T-helper 22 cell (primary cell): ENCODE data around the gene ADD2.
"Not testable (repeated sequence)": the region's sequence is repeated elsewhere in the genome, so short reads cannot be mapped to it uniquely, and the experiment has no call there.

Experiments
- DNase-seq: peaks from one replicate; pipeline ENCODE4 v3.0.0-alpha.2; 2020; ENCODE audit warnings: low read depth

ADD2 gene

DNA sequence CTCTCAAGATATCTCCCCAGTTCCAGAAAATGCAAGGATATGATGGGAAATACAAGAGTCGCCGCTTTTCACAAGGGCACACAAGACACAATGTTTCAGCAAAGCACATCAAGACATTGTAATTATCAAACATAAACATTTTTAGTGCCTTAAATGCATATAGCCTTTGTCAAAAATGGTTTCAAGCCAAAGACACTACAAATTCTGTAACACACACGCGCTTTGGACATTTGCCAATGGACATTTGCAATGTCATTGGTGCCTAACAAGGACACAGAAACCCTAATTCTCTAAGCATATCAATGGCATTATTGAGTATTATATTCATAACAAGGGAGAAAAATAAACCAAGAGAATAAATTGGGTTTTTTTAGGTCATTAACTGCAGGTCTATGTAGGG, 16.1 kb downstream of the ADD2 start:
- DNase-seq, result no peak

DNA sequence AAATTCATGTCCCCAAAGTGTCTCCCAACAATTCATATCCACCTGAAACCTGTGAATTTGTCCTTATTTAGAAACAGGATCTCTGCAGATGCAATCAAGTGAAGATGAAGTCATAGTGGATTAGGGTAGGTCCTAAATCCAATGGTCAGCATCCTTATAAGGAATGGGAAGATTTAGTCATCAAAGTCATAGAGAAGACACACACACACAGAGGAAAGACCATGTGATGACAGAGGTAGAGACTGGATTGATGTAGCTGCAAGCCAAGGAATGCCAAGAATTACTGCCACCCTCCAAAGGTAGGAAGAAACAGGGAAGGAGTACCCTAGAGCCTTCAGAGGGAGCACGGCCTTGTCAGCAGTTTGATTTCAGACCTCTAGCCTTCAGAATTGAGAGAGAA, 17.7 kb downstream of the ADD2 start:
- DNase-seq, result no peak

DNA sequence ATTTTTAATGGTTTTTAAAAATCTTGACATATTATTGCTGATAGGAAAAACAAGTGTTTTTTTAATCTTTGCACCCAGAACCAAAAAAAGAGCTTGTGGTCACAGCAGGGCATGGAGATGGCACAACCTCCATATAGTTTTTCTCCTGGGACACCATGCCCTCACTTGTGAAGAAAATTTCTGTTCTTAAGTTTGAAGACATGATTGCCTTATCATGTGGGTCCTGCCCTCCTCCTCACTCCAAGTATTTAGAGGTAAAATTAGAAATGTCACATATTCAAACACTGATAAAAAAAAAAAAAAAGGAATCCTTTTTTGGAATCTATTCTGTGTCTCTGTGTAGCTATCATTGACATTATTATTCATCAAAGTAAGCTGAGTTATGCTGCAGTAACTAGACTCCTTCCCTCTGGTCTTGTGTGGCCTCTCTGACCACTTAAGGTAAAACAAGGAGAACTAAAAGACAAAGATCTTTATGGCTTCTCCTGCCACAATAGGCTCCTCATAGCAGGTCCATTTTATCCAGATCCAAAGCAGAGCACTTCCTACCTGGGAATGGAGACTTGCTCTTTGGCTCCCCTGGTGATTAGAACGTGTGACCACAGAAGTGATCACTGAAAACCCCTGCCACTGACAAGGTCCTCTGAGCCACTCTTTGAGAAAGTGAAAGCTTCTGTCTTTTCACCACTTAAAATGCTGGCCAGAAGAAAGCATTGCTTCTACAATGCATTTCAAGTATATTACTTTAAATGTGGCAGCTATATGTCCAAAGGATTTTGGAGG, 19.8 kb downstream of the ADD2 start:
- DNase-seq, result no peak

DNA sequence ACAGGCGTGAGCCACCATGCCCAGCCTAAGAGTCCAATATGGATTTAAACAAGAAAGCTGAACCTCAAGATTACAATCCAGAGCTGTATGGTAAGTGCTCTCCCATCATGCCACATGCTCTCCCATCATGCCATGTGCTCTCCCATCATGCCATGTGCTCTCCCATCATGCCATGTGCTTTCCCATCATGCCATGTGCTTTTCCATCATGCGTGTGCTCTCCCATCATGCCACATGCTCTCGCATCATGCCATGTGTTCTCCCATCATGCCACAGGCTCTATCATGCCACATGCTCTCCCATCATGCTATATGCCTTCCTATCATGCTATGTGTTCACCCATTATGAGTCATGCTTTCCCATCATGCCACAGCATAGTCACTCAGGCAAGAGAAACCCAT, 20.7 kb downstream of the ADD2 start:
- no peak for DNase-seq

DNA sequence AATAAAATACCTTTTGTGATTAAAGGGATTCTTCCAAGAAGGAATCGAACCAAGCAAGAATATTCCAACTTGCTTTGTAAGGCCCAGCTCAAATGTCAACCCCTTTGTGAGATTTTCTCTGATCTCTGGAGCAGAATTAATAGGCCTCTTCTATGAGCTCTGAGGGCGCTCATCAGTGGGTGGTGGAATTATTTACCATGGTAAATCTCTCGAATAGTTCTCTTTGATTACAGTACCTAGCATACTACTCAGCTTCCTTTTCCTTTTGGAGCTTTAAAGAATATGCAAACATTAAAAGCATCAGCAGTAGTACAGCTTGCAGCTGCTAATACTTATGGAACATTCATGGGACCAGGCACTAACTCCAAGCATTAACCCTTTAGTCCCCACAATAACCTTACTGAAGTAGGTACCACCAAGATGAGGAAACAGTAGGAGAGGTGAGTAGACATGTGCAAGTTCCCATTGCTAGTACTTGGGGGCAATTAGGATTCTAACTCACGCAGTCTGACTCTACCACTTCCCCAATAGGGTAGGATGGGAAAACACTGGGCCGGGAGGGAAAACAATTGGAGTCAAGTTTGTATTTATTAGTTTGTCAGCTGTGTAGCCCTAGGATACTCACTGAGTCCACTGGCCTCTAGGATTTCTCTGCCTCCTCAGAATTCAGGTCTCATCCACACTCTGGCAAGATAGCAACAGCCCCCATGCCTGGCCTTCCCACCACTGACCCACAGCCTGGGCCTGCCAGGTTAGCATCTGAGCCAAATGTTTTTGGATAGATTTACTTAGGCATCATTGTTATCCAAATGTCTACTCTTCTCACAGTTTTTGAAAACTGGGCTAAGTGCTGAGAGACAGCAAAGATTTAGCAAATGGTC, 21.7 kb downstream of the ADD2 start:
- DNase-seq, result no peak

DNA sequence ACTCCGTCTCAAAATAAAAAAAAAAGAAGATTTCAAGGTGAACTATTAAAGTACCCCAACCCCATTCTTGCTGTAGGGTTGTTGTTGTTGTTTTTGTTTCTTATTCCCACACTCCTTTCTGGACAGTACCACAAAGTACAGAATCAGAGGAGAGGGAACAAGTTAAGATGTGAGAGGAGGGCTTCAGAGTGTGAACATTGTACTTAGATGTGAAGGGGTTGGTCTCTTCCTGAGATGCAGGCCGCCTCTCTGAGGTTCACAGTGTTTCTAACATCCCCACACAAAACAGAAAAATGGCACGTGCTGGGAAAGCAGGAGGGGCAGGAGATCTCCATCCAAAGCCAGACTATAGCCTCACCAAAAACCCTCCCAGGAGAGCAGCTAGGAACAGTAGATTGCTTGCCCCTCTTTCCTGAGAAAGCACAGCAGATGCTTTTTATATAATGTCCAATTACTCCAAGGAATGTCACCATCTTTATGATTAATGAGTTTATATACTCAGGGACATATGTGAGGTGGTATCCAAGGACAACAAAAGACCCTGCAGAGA, 22.6 kb downstream of the ADD2 start:
- DNase-seq, result no peak

DNA sequence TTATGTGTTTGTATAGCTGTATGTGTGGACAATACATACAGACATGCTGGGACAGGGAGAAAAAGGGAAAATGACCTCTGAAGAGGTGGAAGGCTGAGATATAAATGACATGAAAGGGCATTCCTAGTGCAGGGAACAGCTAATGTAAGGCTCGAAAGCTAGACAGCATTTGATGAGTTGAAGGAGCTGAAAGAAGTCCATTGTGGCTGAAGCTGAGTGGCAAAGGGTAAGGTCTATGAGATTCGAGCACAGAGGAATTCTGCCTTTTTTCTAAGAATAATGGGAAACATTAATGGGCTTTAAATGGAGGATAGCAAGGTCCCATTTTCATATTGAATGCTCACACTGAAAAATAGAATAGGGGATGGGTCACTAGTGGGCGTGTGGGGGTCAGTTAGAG, 23.6 kb downstream of the ADD2 start:
- DNase-seq, result no peak

DNA sequence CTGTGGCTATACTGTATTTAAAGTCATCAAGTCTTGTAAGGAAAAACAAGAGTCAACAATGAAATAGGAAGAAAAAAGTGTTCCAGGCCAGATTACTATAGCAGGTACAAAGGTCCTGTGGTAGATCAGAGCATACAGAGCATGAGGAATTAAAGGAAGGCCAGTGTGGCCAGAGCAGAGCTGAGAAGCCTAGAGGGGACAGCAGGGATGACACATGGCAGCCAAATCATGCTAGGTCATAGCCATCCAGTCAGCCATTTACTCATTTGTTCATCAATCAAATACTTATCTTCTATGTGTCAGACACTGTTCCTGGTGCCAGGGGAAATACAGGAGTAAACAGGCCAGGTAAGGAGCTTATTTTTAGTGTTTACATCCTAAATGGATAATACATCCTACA, 24.3 kb downstream of the ADD2 start:
- DNase-seq, result no peak

DNA sequence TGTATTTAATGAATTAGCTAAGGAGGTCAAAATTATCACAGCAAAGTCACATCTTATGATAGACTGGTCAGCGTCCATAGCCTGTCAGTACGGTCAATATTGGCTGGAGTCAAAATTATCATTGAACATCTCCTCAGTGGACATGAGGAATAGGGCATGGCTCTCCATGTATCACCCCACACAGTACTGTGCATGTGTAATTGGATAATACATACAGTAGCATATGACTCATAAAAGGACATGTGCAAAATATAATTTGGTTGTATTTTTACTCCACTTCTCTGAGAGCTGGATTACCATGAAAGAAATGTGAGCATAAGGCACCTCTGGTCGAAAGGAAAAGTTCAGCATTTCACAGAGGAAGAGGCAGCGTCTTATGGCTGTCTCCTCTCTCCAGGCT, 24.9 kb downstream of the ADD2 start:
- no peak for DNase-seq

DNA sequence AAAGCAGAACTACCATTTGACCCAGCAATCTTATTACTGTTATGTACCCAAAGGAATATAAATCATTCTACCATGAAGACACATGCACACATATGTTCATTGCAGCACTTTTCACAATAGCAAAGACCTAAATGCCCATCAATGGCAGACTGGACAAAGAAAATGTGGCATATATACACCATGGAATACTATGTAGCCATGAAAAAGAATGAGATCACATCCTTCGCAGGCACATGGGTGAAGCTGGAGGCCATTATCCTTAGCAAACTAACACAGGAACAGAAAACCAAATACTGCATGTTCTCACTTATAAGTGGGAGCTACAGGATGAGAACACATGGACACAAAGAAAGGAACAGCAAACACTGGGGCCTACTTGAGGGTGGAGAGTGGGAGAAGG, 28.5 kb downstream of the ADD2 start:
- not testable (repeated sequence) for DNase-seq

DNA sequence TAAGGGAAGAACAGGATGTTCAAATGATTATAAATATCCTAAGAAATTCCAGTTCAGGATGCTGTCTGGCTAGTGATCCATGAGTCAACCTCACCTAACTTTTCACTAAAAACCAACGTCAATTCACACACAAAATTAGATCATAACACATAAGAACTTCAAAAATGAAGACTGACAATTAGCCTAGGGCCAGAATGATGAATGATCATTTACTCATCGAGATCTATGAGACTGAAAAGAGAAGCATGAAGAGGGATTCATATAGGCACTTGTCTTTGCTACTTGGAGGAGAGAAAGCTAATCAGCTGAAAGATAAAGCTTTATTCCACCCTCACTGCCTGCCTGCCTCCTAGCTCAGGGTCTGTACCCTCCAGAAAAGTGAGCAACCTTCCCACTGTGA, 29.8 kb downstream of the ADD2 start:
- DNase-seq, result no peak

DNA sequence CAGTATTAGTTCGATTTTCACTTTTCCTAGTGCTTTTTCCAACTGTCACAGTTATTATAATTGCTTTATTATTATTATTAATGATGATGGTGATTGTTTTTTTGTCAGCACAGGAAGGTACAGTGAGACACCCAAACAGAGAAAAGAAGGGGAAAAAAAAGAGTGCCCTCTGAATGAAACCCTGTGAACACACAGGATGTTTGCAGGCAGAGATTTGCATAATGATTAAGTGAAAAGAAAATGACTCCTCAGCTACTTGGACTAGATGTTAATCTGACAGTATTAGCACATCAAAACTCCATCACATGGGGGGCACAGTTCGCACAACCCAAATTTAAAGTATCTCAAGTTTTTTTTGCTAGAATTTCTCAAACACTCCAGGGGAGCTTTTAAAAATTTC, 32.9 kb downstream of the ADD2 start:
- DNase-seq, result no peak

DNA sequence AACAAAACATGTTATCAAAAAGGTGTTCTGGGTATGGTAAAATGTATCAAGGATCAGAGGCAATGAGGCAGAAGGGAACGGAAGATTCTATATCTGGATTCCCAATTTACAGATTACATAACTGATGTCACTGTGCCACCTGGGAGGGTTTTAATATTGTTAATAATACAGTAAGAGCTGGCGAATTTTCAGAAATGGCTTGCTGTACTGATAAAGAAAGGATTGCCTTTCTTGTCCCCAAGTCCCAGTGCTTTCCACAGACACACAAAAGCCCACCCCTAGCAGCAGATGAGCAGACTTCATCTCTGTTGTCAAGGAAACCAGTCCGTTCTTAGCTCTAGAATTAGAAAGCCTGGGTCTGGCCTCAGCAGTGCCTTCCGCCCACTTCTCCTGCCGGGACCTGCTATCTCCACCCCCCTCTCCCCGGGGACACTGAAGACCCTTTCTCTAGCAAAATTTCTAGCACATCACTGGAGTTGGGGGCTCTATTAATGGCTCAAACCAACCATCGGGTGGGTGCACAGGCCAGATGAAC, 34.3 kb downstream of the ADD2 start:
- no peak for DNase-seq

DNA sequence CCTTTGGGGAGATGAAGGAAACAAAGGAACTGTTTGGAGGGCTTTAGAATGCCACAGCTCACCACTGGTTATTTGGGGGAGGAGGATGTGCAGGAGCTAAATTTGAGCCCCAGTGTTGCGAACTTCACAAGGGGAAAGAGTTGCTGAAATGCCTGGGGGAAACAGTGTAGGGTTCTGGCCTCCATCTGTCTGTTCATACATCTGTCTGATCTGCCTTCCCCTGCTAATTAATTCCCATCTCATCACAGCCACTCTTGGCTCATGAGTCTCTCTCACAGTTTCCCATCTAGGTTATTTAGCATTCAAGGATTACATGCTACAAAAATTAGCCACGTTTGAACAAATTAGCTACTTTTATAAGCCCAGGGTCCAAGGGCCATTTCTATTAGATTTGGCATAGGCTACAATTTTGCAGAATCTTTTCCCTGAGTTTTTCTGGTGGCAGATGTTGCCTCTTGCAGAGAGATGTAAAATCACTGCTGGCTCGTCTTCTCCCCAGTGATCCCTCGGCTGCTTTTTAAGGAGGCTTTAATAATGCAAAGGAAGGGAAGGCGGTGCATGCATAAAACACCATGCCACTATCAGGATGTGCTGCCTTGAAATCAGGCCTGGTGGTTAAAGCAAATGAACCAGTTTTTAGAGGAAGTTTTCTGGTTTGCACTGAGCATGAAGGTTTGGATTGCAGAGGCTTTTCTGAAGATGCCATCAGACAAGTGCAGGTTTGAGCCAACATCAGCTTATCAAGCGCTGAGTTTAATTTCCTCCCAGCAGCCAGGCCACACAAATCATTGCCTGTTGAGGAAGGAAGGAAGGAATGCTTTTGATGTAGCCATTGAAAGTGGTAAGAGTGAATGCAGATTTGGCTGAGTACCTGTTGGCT, 35.0 kb downstream of the ADD2 start:
- no peak for DNase-seq

DNA sequence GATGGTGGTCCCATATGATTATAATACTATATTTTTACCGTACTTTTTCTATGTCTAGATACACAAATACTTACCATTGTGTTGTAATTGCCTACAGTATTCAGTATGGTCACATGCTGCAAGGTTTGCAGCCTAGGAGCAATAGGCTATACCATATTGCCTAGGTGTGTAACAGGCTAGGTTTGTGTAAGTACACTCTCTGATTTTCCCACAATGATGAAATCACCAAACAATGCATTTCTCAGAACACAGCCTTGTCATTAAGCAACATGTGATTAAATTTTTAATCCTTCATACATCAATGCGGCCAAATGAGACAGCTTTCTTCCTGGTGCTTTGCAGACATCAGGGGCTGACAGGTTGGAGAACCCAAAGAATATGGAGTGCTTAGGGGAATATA, 37.3 kb downstream of the ADD2 start:
- DNase-seq, result no peak

DNA sequence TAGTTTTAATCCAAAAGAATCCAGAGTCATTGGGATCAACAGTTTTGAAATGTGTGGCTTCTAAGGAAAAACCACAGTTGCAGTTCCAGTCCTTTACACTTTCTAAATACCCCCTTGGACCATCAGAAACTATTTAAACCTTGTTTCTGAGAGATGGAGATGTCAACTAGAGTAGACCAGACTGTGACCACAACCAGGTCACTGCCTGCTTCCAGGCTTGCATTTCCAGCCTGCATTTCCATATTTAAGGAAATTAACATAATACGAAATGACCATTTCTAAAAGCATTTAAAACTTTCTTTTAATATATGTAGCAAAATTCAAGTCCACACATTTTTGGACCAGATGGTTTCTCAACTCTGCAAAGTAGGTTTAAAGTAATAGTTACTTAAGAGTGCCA, 38.4 kb downstream of the ADD2 start:
- DNase-seq, result no peak

DNA sequence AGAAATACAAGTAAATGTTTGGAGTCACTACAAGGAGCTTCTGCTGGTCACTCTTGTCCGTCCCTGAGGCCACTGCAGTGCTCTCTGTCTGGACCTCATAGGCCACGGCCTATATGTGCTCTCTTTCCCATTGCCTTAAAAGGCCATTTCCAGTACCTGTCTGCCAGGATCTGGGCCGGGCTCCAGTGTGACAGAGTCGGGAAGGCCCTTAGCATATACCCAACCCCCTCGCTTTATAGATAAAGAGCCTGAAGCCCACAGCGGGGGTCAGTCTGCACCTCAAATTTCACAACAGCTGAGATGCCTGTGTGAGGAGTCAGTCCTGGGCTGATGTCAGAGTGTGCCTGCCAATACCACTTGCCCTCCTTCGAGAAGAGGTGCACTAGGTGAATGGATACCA, 39.9 kb downstream of the ADD2 start:
- no peak for DNase-seq

DNA sequence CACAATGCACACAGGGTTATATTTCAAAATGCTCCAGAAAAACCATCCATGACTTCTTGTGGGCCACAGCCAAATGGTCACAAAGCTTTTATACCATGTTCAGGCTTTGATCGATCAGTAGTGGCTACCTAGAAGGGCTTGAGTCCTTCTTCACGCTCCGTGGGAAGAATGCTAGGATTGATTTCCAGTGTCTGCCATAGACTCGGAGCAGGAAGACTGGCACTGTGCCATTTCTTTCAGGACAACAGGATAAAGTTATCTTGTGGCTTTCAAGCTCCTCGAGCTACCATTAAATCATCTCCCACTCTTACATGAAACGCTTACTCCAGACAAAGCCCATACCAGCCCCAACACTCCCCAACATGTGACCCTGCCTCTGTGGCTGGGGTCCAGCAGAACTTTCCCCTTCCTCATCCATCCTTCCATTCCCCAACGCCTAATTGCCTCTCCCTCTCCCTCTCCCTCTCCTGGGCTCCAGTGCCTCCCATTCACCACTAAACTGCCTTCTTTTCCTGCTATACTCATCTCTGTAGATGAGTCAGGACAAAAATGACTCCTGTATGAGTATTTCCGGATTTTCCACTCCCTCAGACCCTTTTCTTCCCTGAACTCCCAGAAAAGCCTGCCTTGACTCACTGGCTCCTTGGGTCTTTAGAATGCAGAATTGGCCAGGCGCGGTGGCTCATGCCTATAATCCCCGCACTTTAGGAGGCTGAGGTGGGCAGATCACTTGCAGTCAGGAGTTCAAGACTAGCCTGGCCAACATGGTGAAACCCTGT, 40.9 kb downstream of the ADD2 start:
- no peak for DNase-seq

DNA sequence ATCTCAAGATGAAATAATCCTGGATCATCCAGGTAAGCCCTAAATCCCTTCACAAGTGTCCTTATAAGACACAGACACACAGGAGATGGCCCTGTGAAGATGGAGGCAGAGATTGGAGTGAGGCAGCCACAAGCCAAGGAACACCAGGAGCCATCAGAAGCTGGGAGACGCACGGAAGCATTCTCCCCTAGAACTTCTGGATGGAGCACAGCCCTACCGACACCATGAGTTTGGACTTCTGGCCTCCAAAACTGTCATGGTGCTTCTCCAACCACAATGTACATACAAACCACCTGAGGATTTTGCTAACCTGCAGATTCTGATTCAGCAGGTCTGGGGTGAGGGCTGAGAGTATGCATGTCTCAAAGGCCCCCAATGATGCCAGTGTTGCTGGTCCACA, 42.5 kb downstream of the ADD2 start:
- no peak for DNase-seq

DNA sequence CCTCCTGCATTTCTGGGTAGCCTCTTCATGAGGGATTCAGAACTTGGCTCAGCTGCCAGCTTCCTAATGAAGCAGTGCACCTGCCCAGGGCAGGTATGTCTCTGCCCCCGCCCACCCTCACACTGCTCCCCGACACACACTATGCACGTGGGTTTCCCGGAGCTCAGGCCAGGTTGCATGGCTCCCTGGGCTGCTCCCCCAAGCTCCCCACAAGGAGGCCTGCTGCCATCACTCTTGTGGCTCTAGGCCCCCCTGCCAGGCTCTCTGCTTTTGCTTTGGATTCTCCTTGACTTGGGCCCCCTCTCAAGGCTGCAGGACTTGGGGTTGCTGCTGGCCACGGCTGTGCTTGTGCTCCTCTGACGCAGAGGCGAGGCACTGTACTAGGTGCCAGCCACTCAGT, 43.6 kb downstream of the ADD2 start:
- no peak for DNase-seq

DNA sequence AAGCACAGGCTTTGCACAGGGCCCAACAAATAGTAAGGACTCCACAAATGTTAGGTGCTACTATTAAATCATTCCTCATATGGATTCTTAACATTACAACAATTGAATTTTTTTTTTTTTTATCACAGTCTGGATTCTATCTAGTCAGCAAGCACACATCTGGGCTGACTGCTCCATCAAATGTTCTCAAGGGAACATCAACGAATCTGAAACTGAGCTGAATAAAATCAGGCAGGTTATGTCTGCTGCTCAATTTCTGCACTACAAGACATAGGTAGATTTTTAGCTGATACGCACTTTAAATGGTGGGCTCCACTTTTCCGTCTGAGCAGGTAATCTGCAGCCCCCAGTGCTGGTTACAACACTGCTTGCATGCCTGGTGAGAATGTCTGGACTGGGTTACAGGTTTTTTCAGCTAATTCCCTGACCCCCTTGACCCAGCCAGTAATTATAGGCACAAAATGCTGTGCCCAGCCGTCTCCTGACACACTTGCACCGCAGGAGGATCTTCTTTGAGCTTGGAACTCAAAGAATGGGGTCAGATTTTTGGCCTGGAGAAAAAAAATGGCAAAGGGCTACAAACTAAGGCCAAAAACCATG, 44.6 kb downstream of the ADD2 start:
- DNase-seq, result no peak
